Epidermal melanocyte (primary cell): Measurements from ENCODE around the gene GNA14.
A peak's percentile ranks its signal among the peaks of the same experiment; 100 is the strongest.
"Not testable (repeated sequence)": the region's sequence is repeated elsewhere in the genome, so short reads cannot be mapped to it uniquely, and the experiment has no call there.

Source experiments
- DNase-seq: peaks from one replicate; pipeline ENCODE4 v3.0.0; 2011; ENCODE audit warnings: low spot score; ENCODE audit not compliant: insufficient read length

GNA14 gene

DNA sequence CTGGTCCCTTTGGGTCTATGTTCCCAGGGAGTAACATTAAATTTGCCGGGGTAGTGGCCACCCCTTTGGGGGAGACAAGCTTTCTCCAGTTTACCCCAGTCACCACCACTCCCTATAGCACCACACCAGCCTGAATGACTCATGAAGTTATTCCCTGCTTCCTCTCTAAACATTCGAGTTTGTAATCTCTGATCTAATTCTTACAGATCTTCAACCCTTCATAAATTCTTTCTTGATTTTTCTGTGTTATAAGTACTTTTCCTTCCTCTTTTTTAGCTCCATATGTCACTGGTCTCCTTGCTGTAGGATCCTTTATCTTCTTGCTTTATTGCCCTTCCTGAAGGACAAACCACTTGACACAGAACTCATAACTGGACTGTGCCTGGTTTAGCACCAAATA lies 55.6 kb downstream of the GNA14 start:
- DNase-seq: no peak

DNA sequence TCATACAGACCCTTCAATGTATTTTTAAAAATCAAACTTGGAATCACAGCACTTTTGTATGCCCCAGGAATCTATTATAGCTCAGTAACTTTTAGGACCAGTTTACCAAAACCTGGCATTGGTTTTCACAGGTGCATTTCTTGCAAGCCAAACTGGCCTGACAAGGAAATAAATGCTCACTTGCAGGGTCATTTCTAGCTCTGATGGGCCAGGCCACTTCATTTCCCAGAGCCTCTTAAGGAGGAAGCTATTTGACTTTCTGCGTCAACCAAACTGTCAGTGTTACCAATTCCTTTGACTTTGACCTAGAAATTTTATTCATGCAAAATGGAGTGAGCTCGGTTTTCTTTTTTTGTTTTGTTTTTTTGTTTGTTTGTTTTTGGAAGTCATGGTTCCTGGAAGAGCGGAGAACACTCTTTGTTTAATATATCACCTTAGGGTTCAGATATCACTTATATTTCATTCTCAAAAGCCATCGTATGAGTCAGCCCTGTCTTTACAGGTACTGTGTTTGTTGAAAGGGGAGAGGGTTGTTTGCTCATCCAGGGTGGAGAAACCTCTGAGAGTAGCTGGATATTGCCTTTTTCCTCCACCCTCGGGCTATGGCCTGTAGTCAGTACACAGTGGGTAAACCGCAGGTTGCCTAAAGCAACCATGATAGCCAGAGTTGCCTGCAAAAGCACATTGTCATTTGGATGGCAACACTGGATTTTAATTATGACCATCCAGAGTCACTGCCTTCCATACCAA lies 58.9 kb downstream of the GNA14 start:
- no peak for DNase-seq

DNA sequence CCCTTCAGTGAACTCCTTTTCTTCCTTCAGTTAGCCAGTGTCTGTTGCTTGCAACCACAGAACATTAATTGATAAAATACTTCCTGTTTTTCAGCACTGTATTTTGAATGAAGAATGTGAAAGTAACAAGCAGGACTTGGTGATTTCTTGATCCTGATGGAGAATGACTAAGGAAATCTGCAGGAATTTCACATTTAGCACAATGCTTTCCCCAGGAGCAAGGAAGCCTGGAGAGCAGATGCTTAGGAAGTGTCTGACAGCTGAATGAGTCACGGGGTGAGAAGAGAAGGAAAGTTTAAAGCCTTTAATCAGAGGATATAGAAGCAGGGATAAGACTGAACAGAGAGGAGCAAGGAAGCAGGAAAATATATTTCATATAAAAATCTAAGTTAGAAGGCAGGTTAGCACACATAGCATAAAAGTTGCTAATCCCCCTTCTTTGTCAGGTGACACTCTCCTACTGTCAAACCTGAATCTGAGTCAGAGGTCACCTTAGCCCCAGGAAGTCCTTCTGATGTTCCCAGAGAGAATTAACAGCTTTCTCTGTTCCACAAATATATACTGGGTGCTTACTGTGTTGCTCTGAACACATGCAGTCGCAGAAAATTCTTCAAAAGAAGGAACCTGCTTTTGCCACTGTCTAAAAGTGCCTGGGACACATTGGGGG lies 59.7 kb downstream of the GNA14 start:
- peak; percentile 57 for DNase-seq

DNA sequence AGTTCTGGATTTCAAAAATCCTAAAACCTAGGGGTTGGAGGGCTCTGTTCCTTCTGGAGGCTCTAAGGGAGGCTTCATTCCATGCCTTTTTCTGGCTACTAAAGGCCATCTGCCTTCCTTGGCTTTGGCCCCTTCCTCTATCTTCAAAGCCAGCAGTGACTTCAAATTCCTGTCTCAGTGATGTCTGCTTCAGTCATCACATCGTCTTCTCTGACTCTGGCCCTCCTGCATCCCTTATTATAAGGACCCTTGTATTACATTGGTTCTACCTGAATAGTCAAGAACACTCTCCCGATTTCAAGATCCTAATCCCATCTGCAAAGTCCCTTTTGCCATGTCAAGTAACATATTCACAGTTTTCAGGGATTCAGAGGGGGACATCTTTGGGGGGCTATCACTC lies 60.3 kb downstream of the GNA14 start:
- no peak for DNase-seq

DNA sequence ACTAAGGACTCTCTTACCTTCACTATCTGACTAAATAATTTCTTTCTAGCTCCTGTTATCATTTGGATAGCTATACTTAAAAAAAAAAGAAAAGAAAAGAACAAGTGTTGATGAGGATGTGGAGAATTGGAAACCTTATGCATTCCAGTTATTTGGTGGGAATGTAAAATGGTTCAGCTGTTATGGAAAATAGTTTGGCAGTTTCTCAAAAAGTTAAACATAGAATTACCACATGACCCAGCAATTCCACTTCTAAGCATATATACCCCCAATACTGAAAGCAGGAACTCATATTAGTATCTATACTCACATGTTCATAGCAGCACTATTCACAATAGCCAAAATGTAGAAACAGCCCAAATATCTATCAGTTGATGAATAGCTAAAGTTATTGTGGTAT lies 61.1 kb downstream of the GNA14 start:
- no peak for DNase-seq

DNA sequence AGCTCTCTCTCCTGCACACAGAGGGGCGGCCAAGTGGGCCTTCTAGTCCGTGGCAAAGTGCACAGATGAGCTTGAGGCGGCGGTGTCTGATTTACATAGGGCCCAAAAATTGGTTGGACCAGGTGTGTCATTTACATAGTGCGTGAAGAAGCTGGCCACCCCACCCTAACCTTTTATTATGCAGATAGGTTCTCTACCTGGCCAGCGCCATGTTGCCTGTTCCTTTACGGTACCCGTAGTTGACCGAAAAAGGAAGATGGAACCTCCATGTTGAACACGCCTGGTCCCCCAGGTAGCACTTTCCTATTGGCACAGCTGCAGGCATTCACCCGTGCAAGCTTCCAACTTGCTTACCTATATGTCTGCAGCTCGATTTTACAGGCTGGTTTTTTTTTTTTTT lies 61.5 kb downstream of the GNA14 start:
- no peak for DNase-seq

DNA sequence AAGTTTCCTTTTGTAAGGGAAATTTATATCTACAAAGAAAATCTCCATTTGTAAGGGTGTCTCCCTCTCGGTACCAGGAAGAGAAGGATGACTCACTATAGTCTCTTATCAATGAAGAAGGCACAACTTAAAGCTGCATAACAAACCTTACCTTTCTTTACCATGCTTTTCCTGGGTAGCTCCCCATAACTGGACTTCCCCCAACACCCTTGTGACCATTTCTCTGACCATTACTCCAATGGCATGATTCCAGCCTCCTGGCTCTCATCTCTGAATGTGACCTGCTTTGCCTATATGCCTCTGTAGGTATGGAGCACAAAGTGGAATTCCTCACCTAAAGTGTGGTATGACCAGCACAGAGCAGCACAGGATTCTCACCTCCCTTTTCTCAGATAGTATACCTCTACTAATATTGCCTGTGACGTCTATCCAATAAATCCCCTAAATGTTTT lies 62.8 kb downstream of the GNA14 start:
- DNase-seq: no peak

DNA sequence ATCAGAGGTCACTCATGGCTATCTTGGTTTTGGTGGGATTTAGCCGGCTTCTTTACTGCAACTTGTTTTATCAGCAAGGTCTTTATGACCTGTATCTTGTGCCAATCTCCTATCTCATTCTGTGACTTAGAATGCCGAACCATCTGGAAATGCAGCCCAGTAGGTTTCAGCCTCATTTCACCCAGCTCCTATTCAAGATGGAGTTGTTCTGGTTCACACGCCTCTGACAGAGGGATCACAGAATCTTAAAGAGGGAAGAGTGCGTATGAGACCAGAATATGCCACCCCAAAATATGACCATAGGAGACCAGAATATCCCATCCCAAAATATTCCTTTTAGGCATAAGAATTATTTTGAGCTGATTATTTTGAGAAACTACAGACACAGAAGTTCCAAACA lies 63.2 kb downstream of the GNA14 start:
- not testable (repeated sequence) for DNase-seq

DNA sequence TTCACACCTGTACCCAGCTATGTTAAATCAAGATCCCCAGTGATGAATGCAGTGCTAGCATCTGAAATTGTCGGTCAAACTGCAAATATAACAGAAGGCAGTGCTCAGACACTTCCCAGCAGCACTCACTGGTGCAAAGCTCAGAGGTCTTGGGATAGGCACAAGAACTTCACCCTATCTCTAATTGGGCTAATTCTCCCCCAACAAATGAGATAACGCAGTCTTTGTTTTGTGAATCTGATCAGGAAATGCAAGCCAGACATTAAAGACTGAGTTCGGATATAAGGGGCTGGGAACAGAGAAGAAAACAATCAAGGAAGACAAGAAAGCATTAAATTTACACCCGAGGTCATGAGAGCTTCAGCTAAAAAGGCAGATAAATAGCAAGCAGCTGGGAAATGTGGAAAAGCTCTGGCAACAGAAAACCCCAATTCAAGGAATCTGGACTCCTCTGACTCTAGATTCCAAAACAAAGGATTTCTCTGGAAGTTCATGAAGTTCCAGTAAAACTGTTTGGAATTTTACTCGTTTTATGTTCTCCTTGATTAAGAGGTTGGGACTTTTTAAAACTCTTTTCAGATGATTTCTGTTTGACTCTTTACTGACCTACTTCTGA lies 65.1 kb downstream of the GNA14 start:
- DNase-seq: no peak

DNA sequence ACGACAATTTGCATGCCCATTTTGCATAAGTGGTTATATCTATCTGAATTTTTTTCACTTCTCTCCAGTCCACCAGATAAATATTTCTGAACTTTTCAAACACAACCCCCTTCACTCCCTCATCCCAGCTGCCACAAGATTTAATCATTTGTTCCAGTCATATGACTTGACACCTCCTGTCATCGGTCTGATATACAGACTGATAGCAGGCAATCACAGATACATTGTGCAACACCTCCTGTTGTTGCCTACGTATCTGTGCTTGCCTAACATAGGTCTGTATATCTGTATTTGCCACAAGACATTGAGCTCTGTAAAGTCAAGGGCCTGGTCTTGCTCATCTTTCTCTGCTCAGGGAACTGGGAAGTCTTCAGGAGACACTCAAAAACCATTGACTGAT lies 65.6 kb downstream of the GNA14 start:
- no peak for DNase-seq

DNA sequence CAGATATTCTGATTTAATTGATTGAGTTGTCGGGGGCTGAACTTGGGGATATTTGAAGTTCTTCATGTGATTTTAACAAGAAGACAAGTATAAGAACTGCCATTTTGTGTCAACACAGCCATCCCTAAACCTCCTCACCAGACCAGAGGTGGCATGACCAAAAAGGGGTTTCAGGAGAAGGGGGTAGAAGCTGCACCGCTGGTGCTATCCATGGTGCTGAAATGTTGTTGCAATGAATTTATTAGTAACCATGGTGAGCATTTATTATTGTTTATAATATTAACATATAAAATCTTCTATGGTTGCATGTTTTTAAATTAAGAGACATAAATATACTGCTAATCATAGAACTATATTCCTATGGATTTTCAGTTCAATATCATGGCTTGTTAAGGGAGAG lies 72.3 kb downstream of the GNA14 start:
- no peak for DNase-seq

DNA sequence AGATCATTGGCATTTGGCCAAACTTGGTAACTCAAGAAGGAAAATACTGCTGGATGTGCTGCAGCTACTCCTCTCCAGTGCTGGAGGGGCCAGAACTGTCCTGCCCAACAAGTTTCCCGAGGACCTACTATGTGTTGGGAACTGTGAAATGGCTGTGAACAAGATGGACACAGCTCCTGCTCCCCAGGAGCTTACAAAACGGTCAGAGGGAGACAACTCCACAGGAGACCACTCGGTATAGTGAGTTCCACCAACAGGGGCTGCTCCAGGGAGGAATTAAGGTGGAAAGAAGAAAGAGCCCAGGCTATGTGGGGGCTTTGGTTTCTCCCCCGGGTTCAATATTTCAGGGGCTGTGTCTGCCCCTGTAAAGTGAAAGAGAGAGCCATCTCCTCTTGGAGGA lies 78.8 kb downstream of the GNA14 start:
- DNase-seq: no peak

DNA sequence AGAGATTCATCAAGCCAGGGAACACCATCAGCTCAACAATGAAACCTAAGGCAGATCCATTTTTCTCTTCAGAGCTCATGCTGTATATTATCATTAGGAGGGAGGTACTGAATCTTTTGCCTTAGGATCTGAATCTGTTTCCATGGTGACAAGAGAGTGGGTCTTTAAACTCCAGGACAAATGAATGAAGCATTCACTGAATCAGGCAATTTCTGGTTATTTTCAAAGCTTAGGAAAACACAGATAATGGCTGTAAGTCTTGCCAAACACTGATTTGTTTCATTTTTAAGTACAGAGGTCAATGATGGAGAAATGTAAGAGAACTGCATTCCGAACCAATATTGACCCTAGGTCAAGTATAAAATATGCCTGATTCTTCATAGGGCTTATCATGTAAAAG lies 84.9 kb downstream of the GNA14 start:
- no peak for DNase-seq

DNA sequence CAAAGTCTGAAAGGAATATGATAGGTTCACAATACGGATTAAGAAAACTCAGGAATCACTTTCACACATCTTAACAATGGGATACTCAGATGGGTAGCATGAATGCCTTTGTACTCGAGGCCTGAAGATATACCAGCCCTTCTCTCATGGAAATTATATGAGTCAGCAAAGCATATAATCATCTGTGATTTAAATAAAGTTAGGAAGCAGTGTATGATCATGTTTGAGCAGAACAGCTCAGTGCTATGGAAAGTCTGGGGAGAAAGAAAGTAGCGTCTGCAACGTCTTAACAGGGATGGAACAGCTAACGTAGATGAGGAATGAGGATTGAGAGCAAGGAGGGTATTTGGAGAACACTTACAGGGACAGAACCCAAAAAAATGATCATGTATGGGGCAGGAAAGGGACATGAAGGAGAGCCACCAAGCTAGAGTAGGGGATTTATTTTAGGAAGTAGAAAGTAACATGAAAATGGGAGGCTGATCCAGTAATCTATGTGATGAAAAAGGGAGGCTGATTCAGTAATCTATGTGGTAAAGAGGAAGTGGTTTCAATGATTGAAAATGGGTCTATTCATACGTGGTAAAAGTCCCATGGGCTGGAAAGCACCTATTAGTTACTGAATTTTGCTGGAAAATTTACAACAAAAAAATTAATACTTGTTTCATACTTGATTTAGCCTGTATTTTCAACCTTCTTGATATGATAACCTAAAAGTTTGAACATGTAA lies 85.9 kb downstream of the GNA14 start:
- no peak for DNase-seq

DNA sequence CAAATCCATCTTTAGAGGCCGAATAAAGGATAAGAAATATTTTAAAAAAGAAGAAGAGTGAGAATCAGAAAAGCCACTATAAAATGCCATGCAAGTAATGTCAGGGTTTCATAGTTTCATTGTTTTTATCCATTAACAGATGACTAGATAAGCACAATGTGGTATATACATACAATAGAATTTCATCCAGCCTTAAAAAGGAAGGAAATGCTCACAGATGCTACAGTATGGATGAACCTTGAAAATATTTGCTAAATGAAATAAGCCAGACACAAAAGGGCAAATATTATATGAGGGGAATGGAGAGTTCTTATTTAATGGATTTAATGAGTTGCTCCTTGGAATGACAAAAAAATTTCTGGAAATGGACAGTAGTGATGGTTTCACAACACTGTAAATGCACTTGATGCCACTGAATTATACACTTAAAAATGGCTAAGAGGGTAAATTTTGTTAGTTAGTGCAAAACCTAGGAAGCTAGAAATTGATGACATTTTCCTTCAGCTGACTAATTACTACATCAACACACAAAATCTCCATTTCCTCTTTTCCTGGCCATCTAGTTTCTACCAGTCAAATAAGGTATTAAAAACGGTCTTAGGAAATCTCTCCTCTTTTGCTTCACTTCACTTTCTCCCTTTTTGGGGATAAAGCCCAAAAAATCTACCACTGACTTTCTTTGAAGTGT lies 86.6 kb downstream of the GNA14 start:
- no peak for DNase-seq

DNA sequence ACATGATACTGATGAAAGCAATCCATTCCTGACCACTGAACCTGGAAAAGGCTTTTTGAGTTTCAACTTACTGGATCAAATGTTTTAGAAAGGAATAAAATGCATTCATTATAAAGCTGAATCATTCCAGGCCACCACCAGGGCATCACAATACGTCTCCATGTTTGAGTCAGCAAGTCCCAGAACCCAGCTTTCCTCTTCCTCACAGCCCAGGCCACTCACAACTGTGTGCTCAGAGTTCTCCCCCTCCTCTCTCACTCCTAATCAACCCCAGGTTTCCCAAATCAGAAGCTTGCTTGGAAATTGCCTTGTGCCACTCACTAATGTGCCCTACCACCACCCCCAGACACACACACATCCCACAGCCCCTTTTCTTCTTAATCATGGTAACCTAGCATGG lies 91.7 kb downstream of the GNA14 start:
- no peak for DNase-seq

DNA sequence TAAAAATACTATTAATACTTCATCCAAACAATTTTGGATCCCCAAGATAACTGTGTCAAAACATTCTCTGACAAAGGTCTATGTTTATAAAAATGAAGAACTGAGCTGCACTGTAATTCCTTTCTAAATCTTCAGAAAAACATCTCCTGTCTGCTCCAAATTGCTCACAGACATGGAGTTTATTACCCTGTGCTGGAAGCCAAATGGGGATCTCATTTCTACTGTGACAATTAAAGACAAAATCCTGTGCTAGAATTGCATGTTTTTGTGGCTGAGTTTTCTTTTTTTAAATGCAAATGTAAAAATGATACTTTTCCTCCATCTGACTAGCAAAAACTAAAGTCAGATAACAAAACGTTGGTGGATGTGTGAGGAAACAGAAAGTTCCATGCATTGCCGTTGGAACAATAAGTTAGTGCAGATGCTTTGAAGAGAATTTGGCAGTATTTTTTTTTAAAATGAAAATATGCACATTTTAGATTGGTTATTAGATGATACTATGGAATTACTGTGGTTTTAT lies 93.5 kb downstream of the GNA14 start:
- DNase-seq: peak; percentile 39

DNA sequence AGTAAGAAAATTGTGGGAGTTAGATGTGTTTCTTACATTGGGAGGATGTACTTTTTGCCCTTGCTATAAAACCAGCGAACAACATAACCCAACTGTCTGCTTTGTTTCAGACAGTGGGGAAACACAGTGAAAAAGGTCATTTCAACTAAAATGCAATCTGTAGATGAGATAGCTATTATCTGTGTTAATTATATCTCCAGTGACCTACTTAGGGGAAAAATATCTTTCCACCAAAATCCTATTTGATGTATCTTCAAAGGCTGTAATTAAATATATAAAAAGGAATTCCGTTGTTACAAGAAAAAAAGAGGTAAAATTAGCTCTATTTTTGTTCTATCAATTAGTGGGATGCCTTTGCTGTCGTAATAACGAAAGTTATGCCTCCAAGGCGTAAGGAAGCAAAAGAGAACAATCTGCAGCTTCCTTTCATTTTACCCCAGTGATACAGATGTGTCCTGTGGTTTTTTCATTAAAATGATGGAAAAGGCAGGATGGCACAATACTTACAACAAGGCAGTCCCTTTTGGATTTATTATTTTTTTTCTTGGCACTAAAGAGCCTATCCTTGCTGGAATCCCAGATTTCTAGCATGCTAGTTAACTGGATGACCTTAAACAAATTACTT lies 100.9 kb downstream of the GNA14 start:
- DNase-seq: no peak

DNA sequence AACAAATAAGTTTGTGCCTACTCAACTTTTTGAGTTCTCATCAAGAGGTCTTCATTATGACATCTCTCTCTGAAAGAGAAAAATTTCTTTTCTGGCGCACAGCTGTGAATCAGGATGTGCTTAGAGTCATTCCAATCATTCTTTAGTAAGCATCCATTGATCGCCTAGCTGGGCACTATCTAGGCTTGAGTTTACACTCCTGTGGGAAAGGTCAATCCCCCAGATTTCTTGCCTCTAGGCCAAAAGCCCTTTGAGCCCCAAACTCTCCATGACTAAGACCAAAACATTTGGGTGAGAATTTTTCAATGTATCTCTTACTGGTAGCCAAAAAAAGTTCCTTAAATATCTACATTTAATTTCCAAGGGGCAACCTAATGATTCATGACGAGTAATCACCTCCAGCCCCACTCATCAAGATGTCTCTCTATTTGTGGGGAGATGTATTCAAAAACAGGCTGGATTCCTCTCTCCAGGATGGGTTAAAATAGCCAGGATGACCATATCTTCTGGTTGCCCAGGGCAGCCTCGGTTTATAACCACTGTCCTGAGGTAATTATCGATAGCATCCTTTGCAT lies 101.7 kb downstream of the GNA14 start:
- DNase-seq: no peak

DNA sequence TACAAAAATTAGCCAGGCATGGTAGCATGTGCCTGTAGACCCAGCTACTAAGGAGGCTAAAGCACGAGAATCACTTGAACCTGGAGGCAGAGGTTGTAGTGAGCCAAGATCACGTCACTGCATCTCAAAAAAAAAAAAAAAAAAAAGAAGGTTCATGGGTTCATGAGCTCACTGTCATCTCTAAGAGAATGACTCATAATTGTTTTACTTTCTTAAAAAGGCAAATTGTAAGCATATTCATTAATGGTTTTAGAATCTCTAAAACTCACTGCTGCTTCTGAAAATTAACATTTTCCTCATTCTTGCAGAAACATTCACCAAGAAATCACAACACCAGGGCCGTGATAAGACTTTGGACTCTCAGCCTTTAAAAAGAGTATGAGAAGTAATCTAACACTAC lies 103.6 kb downstream of the GNA14 start:
- no peak for DNase-seq
